Stimulated activated CD4-positive, alpha-beta T cell treated with anti-CD3 and anti-CD28 coated beads, Interleukin-2, amount 100 ng/mL, for 4 hours (primary cell): Measurements from ENCODE around the gene SEMA5B.

Experiments used
- DNase-seq: peaks from one replicate; pipeline ENCODE4 v3.0.0-alpha.2; 2020; ENCODE audit warnings: low read depth

The SEMA5B gene

DNA sequence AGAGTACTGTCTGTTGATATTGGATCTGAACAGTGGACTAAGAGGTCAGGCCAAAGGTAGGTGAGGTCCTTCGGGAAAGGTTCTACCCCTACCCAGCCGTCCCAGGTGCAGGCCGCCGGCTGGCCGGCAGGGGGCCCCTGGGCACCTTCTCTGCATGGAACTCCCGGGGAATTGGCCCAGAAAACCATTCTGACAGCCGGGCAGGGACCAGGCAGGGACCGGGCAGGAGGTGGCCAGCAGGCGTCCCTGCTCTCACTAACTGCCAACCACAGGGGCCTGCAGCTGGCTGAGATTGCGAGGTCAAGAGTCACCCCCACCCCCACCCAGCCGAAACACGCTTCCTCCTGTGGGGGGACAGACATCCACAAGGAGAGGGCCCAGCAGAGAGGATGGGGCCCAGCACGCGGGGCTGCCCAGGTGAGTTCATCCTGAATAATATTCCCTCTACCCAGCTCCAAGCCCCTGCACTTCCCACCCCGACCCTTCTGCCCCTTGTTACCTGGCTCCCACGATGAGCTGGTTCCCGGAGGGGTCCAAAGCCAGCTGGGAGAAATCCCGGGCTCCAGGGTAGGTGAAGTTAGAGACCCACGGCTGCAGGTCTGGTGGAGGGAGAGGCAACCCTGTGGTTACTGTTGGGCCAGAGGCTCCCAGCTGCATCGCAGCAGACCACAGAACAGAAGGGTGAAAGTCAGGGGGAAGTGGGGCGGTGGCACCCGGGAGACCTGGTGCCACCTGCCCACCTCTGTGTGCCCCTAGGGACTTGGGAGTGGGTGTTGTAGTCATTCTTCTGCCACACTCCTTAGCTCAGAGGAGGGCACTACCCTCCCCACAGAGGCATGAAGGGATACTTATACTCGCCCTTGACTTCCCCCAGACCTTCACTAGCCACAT is 84.4 kb downstream of the SEMA5B start:
- DNase-seq = no peak

DNA sequence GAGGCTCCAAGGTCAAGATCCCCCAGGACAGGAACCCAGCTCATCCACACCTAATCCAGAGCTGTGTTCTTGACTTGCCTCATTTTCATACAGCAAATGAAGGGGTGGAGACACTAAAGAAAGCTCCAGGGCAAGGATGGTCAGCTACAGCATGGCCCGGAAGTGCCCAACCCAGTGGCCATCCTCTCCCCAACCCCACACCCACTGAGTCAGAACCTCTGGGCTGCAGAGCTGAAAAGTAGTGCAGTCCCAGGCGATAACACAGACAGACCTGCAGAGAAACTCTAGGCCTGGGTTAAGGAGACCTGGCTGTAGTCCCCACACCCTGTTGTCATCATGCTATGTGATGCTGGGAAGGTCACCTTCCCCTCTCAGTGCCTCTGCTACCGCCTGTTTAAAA is 85.3 kb downstream of the SEMA5B start:
- DNase-seq = no peak

DNA sequence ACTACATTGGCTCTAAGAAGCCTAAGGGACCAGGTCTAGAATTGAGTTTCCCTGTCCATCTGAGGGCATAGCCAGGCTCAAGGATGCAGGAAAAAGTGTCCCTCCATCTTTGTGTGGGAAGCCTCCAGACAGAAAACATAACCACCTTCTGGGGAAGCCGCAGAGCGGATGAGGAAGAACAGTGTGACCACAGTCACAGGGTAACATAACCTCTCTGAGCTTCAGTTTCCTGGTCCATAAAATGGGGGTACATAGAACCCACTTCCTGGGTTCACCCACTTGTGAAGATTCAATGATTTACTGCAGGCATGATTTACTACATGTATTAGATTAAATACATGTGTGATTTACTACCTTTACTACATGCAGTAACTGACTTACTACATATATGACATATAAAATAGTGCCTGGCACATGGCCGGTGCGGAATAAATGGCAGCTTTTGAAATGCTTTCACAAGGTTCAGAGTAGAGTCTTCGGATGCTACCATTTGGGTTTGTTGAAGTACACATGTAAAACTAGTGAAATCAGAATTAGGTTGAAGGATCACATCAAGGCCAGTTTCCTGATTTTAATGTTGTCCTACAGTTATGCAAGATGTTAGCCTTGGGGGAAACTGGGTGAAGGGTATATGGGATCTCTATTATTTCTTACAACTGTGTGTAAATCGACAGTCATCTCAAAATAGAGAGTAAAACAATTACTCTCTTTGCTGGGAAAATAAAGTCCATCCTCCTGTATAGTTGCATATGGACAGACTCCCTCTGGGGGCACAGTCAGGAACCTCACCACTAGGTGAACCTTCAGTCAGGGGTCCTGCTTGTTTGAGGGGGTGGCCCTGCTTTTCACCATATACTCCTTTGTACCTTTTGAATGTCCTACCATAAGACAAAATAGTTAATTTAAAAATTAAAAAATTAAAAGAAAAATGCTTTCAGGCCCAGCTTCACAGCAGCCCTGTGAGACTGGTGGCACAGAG is 86.0 kb downstream of the SEMA5B start:
- no peak for DNase-seq

DNA sequence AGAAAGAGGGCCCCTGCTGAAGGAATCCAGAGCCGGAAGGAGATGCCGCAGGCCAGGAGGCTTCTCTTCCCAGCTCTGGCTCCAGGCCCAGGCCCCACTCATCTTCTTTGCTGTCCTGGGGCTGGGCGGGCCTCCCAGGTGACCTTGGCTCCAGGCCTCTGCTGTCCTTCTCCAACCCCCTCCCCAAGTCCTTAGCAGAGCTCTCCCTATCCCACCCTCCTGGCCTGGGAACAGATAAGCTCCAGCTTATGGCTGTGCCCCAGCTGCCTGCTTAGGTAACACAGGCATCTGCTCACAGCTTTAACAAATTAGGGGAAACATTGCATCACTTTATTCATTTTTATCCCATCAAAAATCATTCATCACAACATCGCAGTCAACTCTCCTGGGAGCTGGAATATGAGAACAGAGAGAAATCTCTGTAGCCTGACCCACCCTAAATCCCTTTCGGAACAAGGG is 86.9 kb downstream of the SEMA5B start:
- DNase-seq = no peak

DNA sequence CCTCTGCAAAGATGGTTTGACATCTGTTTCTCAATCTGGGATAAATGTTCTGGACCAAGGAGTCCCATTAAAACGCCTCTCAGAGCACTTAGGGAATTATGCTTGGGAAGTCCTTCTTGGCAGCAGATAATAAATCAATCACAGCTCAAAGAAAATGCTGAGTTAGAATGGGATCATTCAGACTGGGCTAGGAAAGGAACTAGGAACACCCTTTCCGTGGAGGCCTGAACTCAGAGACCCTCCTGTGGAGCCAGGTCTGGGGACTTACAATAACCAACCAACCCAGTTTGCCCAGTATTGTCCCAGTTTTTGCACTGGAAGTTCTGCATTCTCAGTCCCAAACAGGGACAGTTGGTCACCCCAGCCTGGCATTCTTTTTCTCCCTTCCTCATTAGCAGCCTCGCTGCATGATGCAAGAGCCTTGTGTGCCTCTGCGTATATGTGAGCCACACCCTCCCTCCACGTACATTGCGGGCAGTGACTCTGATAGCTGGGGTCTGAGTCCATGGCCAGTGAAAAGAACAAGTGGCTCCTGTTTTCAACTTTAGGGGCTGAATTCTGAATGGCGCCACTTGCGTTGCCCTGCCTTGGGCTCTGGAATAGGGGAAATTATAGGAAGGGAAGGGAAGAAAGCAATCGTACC is 88.7 kb downstream of the SEMA5B start:
- DNase-seq = no peak

DNA sequence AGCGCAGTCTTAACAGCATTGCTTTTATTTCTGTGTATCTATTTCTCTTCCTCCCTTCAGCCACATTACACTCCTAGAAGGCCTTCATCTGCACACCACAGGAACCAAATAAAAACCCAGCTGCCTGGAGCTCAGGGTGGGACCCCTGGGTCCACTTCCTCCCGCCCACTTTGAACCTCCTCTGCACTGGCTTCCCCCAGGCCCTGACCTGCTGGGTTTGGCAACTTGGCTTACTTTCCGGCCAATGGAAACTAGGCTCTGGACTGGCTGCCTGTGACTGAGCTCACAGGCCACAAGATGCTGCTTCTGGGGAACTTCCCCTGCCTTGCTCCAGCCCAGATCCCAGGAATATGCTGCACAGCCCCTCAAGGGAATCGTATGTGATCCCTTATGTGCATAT is 89.8 kb downstream of the SEMA5B start:
- DNase-seq = no peak

DNA sequence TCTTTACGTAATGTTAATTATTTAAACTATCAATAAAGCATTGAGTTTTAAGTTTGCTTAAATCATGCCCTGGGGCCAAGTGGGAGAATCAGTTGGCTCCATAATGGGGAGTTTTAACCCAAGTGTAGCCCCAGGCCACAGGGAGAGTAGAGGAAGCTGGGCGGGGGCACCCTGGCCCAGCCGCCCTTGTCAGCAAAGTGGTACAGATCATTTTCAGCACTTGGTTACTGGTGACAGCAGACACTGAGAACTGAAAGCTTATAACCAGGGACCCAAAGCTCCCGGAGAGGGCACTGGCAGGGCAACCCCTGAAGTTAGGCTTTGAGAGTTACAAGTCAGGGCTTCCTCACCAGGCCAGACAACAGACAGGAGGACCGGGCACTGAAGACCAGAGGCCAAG is 90.6 kb downstream of the SEMA5B start:
- no peak for DNase-seq

DNA sequence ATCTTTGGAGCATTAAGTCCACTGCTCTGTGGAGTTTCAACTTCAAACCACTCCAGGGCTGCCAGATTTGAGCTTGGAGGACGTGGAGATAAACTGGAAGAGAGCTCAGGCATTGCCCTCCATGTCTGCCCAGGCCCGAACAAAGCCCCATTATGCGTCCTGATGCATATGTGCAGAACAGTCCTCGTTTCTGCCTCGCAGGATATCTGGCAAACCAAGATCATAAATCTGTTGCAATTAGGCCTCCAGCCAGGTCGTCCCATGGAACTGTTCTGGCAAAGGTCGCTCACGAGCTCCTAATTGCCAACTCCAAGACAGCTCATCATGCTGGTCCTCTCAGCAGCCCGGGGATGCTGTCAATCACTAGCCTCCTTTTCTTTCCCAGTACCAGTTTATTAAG is 91.2 kb downstream of the SEMA5B start:
- DNase-seq = no peak

DNA sequence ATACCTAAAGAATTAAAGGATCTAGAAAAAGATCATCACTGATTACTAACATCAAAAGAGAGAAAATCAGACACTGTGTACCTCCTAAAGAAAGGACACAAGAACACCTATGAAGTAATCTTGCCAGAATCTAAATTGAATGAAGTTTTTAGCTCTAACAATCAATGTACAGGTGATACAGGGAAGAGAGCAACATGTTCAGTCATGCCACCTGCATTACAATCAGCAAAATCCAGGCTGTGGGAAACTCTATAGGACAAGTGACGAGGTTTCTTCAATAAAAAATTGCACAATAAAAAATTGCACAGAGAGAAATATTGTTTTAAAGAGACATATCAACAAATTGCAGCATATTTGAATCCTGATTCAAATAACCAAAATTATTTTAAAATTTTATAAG is 93.3 kb downstream of the SEMA5B start:
- no peak for DNase-seq

DNA sequence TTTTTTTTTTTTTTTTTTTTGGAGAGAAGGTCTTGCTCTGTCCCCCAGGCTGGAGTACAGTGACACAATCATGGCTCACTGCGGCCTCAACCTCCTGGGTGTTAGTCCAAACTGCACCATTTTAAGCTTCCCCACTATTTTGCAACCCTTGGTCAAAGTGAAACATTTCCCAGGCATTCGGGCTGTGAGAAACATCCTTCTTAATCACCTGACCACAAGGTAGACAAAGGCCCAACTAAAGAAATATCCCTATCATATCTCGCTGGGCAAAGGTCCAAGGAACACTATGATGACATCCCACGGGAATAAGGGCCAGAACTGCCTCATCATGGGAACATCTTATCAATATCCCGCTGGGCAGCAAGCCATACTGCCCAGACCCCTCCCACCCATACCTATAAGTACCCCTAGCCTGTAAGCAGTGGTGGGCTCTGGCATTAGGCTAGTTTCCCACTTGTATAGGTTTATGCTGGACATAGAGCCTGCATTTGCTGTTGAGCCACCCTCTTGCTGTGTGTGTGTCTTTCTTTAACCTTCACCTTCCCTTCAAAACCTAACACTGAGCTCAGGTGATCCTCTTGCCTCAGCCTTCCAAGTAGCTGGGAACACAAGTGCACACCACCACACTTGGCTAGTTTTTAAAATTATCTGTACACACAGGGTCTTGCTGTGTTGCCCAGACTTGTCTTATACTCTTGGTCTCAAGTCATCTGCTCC is 95.2 kb downstream of the SEMA5B start:
- DNase-seq = no peak

DNA sequence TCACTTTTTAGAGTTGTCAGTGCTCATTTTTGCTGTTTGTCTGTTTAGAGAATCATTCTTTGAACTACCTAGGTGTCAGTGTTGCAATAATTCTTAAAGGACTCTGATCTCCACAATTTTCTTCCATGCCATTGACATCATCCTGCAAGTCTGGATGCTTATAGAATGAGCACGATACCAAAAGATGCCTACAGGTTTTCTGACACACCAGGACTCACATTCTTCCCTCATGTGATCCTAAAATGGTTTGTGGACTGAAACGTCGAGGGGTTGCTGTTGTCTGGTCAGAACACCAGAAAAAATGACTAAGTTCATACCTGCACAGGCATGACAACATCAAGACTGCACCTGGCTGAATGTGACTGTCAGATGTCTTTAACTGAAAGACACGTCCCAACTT is 95.9 kb downstream of the SEMA5B start:
- DNase-seq = no peak

DNA sequence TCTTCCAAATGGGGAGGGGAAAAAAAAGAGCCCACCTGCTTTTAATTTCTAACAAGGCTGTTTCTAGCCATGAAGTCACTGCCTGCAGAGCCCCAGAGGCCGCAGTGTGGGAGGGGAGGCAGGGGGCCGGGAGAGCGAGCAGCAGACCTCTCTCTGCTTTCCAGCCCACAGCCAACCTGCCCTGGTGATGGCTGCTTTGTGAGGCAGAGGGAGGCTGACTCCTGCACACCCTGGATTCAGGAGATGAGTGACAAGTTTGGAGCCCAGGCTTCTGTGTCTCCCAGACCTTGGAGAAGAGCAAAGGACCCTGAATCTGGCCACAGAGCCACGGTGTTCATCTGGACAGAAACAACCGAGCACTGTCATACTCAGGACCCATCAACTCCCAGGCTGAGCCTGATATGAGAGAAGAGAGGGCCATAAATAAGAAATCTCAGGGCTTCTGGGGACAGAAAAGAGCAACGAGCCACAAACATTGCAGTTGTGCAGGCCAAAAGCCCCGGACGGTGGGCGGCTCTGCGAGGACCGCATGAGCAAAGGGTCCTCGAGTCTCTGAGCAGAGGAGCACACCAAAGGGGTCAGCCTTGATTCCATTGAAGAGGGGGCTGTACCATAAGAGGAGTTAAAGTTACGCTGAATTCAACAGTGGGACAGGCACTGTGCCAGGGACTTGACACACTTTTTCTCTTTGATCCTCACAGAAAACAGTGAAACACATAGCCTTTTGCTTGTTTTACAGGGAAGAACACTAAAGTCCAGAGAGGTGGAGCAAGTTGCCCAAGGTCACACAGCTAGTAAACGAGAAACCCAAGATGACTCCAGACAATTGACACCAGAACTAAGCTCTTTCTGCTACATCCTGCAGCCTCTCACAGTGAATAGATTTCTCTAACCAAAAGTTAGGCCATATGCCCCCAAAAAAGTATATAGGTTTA is 97.2 kb downstream of the SEMA5B start:
- DNase-seq = no peak

DNA sequence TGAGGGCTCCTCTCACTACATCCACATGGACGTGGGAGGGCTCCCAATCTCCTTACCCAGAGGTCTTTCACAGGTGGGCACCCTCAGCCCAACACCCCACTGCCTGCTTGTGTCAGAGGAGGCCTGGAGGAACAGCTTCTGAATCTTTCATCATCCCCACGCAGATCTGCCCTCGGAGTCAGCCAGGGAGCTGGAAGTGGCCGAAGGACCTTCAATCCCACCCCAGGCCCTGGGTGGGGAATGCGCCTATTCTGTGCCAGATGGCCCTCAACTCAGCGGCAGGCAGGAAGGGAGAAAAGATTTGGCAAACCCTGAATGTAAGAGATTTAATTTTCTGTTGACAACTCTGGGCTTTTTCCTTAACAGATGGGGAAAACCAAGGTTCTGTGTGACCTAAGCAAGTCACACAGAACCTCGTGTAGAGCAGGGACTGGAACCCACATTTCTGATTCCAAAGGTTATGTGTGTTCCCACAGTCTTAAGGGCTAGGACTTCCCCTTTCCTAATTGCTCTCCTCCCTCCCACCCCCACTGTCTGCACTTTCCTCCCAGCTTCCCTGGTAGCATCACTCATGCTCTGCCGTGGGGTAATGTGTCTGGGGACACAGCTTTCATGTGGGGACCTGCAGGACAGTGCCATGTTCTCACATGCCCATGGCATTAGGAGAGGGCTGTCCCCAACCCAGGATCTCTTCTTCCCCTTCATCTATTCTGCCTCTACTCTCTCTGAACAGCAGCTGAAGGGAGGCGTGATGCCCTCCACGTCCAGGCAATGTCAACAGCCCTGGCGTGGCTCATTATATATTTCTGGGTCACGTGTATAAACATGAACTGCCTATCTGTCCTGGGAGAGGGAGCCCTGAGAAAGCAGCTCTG is 98.1 kb downstream of the SEMA5B start:
- no peak for DNase-seq

DNA sequence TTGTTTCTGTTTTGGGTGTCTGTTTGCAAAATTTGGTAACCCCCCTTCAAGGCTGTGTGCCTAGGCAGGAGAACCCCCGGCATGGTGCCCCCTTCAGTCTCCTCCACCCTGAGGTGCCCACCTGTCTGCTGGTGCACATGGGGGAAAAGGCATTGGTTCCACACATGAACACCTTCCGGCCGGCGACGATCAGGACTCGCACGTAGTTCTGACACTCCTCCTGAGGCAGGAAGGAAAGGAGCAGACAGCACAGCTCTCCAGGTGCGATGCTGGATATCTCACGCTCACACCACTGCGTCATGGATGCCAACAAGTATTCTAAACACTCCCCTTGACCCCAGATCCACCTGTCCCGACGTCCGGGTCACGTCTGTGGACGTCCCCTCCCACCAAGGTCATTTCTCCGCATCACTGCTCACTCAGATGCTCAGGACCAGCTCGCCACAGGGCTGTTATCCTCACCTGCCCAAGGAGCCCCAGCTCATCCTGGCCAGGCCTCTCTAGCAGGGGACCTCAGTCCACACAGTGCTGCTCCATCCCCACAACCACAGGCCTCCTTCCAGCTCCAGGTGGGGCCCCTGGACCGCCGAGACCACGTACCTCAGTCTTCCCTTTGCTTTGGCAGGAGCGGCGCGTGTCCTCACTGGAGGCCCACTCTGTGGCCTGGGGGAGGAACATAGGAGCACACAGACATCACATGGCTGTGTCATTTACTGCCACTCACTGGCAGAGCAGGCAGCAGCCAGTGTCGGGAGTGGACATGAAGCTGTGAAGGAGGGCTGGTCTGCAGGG is 99.0 kb downstream of the SEMA5B start:
- no peak for DNase-seq

DNA sequence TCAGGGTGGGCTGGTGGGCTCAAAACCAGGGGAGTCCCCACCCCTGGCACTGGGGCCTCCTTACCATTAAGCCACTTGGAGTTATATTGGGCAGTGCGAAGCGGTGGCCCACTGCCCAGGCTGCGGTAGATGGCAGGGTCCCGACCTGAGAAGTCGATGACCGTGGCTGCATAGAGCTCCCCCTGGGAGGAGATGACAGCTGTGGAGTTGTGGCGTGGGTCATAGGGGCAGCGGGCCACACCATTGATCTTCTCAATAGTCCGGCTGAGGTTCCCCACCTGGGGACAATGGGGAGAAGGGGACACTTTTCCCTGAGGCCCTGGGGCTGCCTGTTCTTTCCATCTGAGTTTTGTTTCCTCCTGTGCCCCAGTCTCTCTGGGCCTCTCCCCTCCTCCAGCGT is 99.8 kb downstream of the SEMA5B start:
- no peak for DNase-seq

DNA sequence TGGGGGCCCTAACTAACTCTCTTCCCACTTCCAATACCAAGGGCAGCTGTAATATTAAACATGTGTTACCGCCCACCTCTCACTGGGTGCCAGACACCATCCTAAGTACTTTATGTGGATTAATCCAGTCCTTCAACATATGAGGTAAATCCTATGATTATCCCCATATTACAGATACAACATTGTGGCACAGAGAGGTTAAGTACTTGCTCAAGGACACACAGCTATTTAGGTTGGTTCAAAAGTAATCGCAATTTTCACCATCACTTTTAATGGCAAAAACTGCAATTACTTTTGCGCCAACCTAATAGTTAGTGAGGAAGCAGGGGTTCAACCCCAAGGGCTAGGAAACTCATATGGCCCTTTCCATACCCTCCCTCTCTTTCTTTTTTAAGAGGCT is 100.8 kb downstream of the SEMA5B start:
- no peak for DNase-seq

DNA sequence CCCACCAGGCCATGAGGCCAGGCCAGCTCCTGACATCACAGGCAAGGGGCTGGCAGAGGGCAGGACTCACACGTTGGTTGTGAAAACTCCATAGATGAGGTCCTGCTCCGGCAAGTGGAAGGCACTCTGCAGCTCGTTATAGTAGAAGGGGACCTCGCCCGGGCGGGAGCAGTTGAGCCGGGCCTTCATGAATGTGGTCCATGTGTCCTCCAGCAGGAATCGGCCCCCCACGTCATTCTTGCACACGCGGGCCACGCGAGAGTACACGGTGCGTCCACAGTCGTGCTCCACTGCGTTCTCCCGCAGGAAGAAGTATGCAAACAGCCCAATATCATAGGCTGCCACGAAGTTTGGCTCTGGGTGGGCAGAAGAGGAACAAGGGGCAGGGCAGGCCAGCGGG is 101.2 kb downstream of the SEMA5B start:
- DNase-seq = no peak

DNA sequence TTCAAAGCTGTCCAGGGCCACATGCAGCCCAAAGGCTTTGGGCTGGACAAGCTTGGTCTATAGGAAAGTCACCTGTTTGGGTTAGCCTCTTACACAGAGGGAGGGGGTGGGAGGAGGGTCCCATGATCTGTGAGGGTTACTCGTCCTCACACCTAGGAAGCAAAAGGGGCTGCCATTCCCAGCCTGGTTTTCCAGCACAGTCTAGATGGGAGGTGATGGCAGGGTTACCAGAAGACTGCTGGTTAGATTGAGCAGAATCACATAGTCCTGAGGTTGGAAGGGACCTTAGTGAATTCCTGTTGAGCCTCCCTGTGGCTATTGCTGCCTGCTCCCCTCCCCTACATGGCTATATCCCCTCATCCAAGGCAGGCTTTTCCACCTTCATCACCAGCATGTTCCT is 101.8 kb downstream of the SEMA5B start:
- DNase-seq = no peak

DNA sequence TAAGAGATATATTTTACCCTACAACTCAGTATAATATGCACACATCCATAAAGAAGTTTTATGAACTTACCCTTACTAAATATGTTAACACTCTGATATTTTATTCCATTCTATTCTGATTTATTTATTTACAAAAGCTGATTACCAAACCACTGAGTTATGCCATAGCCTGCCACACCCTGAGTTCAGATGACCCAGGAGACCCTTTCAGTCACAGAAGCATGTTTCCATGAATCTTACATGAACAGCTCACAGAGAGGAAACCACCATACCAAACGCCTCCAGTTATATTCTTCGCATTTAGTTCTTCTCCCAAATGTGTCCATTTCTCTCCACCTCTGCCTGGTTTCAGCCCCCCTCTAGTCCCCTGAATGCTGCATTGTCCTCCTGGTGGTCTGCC is 103.5 kb downstream of the SEMA5B start:
- DNase-seq = no peak
